Endothelial cell of umbilical vein (primary cell): Measurements from ENCODE around the gene KIAA1191. TPM values are rescaled to one million over a fixed set of nuclear protein-coding genes. Genes with fewer than 3 reads are reported as not detected.

Experiments
- BruUV-seq: library from RNA; stranded (reverse); fragments of 400-500 nt; replicated peaks from 2 replicates; lab custom pipeline; 2021; lab: Mats Ljungman, UMichigan
- CTCF ChIA-PET: fragments of 300-600, 350-600 bp; sonication (Branson Sonifier 250); formaldehyde crosslinking; loops from one replicate; lab custom pipeline; 2021; ENCODE audit warnings: antibody characterized with exemption, inconsistent platforms; lab: Charles Lee
- POLR2A ChIA-PET: fragments of 300-600, 350-600 bp; sonication (Branson Sonifier 250); formaldehyde crosslinking; loops from one replicate; lab custom pipeline; 2021; ENCODE audit warnings: antibody characterized with exemption, inconsistent platforms; lab: Charles Lee
- DNase-seq: peaks from one replicate; pipeline ENCODE4 v3.0.0-alpha.2; 2011; ENCODE audit warnings: low read depth, low spot score
- FAIRE-seq: peaks from 2 replicates; lab custom pipeline; 2011; peaks lifted over from hg19 to GRCh38; lab: Jason Lieb, UNC
- H2AFZ ChIP-seq: 2 replicates; pipeline ENCODE4 v1.6.0; 2012; ENCODE audit warnings: low read depth, low read length, control low read depth, inconsistent platforms
- H3K27ac ChIP-seq: 2 replicates; pipeline ENCODE4 v1.5.1; 2011; ENCODE audit warnings: low read depth, mild to moderate bottlenecking, control low read depth, low read length, moderate library complexity; ENCODE audit not compliant: insufficient read depth
- H3K27me3 ChIP-seq, 2 experiments: 2 replicates each; pipeline versions ENCODE4 v1.6.0 to v1.6.1; 2011; ENCODE audit warnings: low read length in 2 of 2, mixed read lengths in 1 of 2; ENCODE audit not compliant: control insufficient read depth in 2 of 2, insufficient read depth in 2 of 2
- H3K36me3 ChIP-seq, 2 experiments: 2 replicates in 1 of 2; 3 replicates in 1 of 2; pipeline ENCODE4 v1.5.1; 2011; ENCODE audit warnings: low read length in 2 of 2, mild to moderate bottlenecking in 1 of 2, moderate library complexity in 1 of 2; ENCODE audit not compliant: control insufficient read depth in 2 of 2, insufficient read depth in 2 of 2; ENCODE audit errors: extremely low read depth in 1 of 2
- H3K4me1 ChIP-seq: 3 replicates; pipeline ENCODE4 v1.5.1; 2011; ENCODE audit warnings: mild to moderate bottlenecking, low read length; ENCODE audit not compliant: control insufficient read depth, insufficient read depth; ENCODE audit errors: extremely low read depth
- H3K4me2 ChIP-seq: 2 replicates; pipeline ENCODE4 v1.6.1; 2011; ENCODE audit warnings: low read length, control low read depth, mixed read lengths; ENCODE audit not compliant: insufficient read depth
- H3K4me3 ChIP-seq, 3 experiments: fragments of 200-600 bp in 1 of 3; sonication (generic), shearing (Covaris generic) in 1 of 3; replicated peaks in 1 of 3; 2 replicates each; pipeline ENCODE4 v1.5.1; 2011 to 2016; ENCODE audit warnings: control low read depth in 3 of 3, low read length in 3 of 3, mild to moderate bottlenecking in 2 of 3, inconsistent platforms in 1 of 3, low read depth in 1 of 3, moderate library complexity in 1 of 3; ENCODE audit not compliant: insufficient read depth in 1 of 3
- H3K79me2 ChIP-seq: 2 replicates; pipeline ENCODE4 v1.6.0; 2012; ENCODE audit warnings: low read length, inconsistent platforms; ENCODE audit not compliant: control insufficient read depth, insufficient read depth
- H3K9ac ChIP-seq: replicated peaks from 2 replicates; pipeline ENCODE3; 2011; ENCODE audit warnings: low read length, control low read depth; ENCODE audit not compliant: insufficient read depth; ENCODE audit errors: extremely low read depth
- H3K9me1 ChIP-seq: replicated peaks from 3 replicates; pipeline ENCODE4 v1.6.0; 2011; ENCODE audit warnings: mild to moderate bottlenecking, low read length; ENCODE audit not compliant: control insufficient read depth, insufficient read depth; ENCODE audit errors: extremely low read depth
- H3K9me3 ChIP-seq: replicated peaks from 2 replicates; pipeline ENCODE4 v1.5.1; 2012; ENCODE audit warnings: low read length, inconsistent platforms; ENCODE audit not compliant: control insufficient read depth, insufficient read depth
- H4K20me1 ChIP-seq: replicated peaks from 2 replicates; pipeline ENCODE3; 2011; ENCODE audit warnings: mild to moderate bottlenecking, low read length; ENCODE audit not compliant: control insufficient read depth, insufficient read depth; ENCODE audit errors: extremely low read depth
- CTCF ChIP-seq, 2 donors: IDR thresholded peaks; 1 replicate in 1 of 2; 2 replicates in 1 of 2; pipeline ENCODE4 v1.5.1; 2011; ENCODE audit warnings: low read length in 2 of 2, mild to moderate bottlenecking in 2 of 2, moderate library complexity in 2 of 2, control low read depth in 1 of 2, inconsistent platforms in 1 of 2, low read depth in 1 of 2; ENCODE audit not compliant: insufficient read depth in 1 of 2; ENCODE audit errors: extremely low read depth in 1 of 2
- EZH2 ChIP-seq: IDR thresholded peaks from 2 replicates; pipeline ENCODE4 v1.6.1; 2012; ENCODE audit warnings: borderline replicate concordance, low read depth, mild to moderate bottlenecking, moderate library complexity, low read length, inconsistent platforms; ENCODE audit not compliant: severe bottlenecking
- FOS ChIP-seq: IDR thresholded peaks from 2 replicates; pipeline ENCODE4 v1.6.1; 2011; ENCODE audit warnings: mild to moderate bottlenecking, low read length, moderate library complexity, borderline replicate concordance; ENCODE audit not compliant: insufficient read depth
- GATA2 ChIP-seq: IDR thresholded peaks from 2 replicates; pipeline ENCODE4 v1.7.0; 2011; ENCODE audit warnings: low read depth, mild to moderate bottlenecking, moderate library complexity, mixed read lengths, low read length; ENCODE audit not compliant: insufficient read length, insufficient read depth
- JUN ChIP-seq: IDR thresholded peaks from 2 replicates; pipeline ENCODE4 v1.6.1; 2011; ENCODE audit warnings: borderline replicate concordance, low read depth; ENCODE audit not compliant: insufficient read length, insufficient read depth
- MAX ChIP-seq: IDR thresholded peaks from 2 replicates; pipeline ENCODE4 v1.6.1; 2011; ENCODE audit not compliant: insufficient read depth, insufficient read length
- MYC ChIP-seq: IDR thresholded peaks from one replicate; pipeline ENCODE4 v1.6.1; 2011; ENCODE audit warnings: mild to moderate bottlenecking, low read depth, low read length
- POLR2A ChIP-seq: IDR thresholded peaks from 2 replicates; pipeline ENCODE4 v1.6.1; 2012; ENCODE audit warnings: low read depth, mild to moderate bottlenecking, control low read depth, low read length
- POLR2AphosphoS5 ChIP-seq: IDR thresholded peaks from 2 replicates; pipeline ENCODE4 v1.6.1; 2012; ENCODE audit warnings: low read depth, mild to moderate bottlenecking, control low read depth, low read length, moderate library complexity; ENCODE audit not compliant: insufficient read depth
- dilution Hi-C: fragments of 300-500 bp; cut with MboI; formaldehyde crosslinking; loops from one replicate; pipeline ENCODE4 v1.15.0; 2019; ENCODE audit warnings: low sequenced_read_pairs; ENCODE audit not compliant: extremely low pct_ligation_motif_present
- intact Hi-C: fragments of 100-400 bp; cut with micrococcal nuclease; formaldehyde crosslinking; loops from one replicate; pipeline ENCODE4 v1.10.0; 2022
- polyA plus RNA-seq, 4 experiments: library from polyadenylated mRNA; depleted of rRNA in 3 of 4; stranded (reverse) in 3 of 4; unstranded in 1 of 4; fragments of >200 nt; gene quantifications; 2 replicates each; pipeline versions ENCODE4 v1.2.1 to v1.2.3, GENCODE V29; 2011 to 2012; ENCODE audit warnings: missing spikeins in 1 of 4
- total RNA-seq: library from RNA; stranded (reverse); gene quantifications from 2 replicates; pipeline ENCODE4 v1.2.3, GENCODE V29; 2021

KIAA1191 gene
- total and polyA plus RNA-seq, 2 donors (not counting 3 experiments of a cell fraction or from before 2014, with no cell fraction given), result 114 to 116 TPM

DNA sequence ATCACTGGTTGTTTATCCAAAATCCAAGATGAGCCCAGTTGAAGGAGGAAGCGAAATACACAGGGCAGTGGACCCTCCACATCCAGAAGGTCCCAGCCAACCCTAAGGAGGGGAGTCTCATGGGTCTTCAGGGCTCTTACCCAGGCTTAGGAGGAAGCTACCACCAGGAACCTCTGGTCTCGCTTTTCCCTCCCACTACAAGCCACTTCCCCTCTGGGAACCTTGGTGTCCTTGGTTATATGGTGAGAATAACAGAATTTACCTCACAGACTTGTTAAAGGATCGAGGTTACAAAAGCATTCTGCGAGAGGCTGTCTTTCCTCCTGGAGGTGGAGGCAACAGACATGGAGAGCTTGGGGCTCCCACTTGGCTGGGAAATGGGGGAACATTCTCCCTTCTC lies 30.4 kb upstream of the KIAA1191 start:
- CTCF ChIA-PET, result no interaction called here
- Histone ChIP-seq H3K4me1 (peaks cover 10% of the 10 kb centered on the region), H2AFZ (no peak overlapping the region), H3K27me3 (no peaks in the 10 kb centered on the region), H3K9me3 (no peaks in the 10 kb centered on the region), H3K4me2 (no peak overlapping the region), H4K20me1 (no peaks in the 10 kb centered on the region), H3K36me3 (peaks cover 2 to 21% of the 10 kb centered on the region in 2 experiments), H3K27ac (no peak overlapping the region), H3K79me2 (peaks cover 13% of the 10 kb centered on the region), H3K4me3 (no peak overlapping the region), H3K9me1 (no peaks in the 10 kb centered on the region), H3K9ac (no peak overlapping the region)
- POLR2A ChIA-PET, result no interaction called here
- no peak for DNase-seq
- no TSS peak for BruUV-seq
- intact Hi-C loops (no loop called here), dilution Hi-C loops (no loop called here)
- no peak for TF ChIP-seq CTCF (IDR thresholded peaks at IDR 0.05; ENCODE audit: extremely low read depth in 1 of 2, insufficient read depth in 1 of 2, low read depth in 1 of 2, low read length in 2 of 2)
- TF ChIP-seq POLR2A, result no peak
- TF ChIP-seq FOS, result no peak
- TF ChIP-seq JUN, result no peak
- TF ChIP-seq MYC, result no peak
- TF ChIP-seq GATA2, result no peak
- no peak for TF ChIP-seq MAX
- no peak for TF ChIP-seq POLR2AphosphoS5
- TF ChIP-seq EZH2, result no peak
- no peak for FAIRE-seq
